ENCODE measurements around the gene AMHR2. TPM values are rescaled to one million over a fixed set of nuclear protein-coding genes. Genes with fewer than 3 reads are reported as not detected.

AMHR2 gene
- total and polyA plus RNA-seq, 9 donors, result 11.2 to 48.6 (median 32.5) TPM

GRCh38 chr12:53454707-53455106 lies 31.1 kb downstream of the AMHR2 start:
- TF ChIP-seq POLR2A (IDR thresholded peaks at IDR 0.05) (no peak), EP300 (IDR thresholded peaks at IDR 0.05) (no peak)
- TF ChIP-seq, protein P1, sequence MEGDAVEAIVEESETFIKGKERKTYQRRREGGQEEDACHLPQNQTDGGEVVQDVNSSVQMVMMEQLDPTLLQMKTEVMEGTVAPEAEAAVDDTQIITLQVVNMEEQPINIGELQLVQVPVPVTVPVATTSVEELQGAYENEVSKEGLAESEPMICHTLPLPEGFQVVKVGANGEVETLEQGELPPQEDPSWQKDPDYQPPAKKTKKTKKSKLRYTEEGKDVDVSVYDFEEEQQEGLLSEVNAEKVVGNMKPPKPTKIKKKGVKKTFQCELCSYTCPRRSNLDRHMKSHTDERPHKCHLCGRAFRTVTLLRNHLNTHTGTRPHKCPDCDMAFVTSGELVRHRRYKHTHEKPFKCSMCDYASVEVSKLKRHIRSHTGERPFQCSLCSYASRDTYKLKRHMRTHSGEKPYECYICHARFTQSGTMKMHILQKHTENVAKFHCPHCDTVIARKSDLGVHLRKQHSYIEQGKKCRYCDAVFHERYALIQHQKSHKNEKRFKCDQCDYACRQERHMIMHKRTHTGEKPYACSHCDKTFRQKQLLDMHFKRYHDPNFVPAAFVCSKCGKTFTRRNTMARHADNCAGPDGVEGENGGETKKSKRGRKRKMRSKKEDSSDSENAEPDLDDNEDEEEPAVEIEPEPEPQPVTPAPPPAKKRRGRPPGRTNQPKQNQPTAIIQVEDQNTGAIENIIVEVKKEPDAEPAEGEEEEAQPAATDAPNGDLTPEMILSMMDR (IDR thresholded peaks at IDR 0.05), result no peak
- H3K4me3 ChIP-seq, result no peak overlapping the region
- DNase-seq, result no peak
- no peaks in the 10 kb centered on the region for H3K36me3 ChIP-seq
- 39 to 47% (median 41%) methylated on average over 3 of the region's 3 CpGs for WGBS, 3 donors
- intact Hi-C loops (cut with DNase I), result loop anchor here in 2 of 4 donors (2.0 to 5.0 kb wide), 2 partner anchors 18 to 33 kb away; no protein-coding TSS in a partner anchor
- H3K4me1 ChIP-seq (ENCODE audit: insufficient read depth), result peaks cover 2% of the 10 kb centered on the region
- H3K9me3 ChIP-seq, result no peaks in the 10 kb centered on the region
- no peak overlapping the region for H3K27ac ChIP-seq
- H3K27me3 ChIP-seq, result no peaks in the 10 kb centered on the region

GRCh38 chr12:53456654-53457366 lies 33.2 kb downstream of the AMHR2 start:
- WGBS, 3 donors, result 51 to 62% (median 52%) methylated on average over 6 of the region's 6 CpGs
- H3K4me1 ChIP-seq (ENCODE audit: insufficient read depth), result peaks cover 2% of the 10 kb centered on the region
- intact Hi-C loops (cut with DNase I), result no loop called here

GRCh38 chr12:53459097-53459496 lies 35.4 kb downstream of the AMHR2 start:
- Histone ChIP-seq H3K4me3 (no peak overlapping the region), H3K27me3 (no peaks in the 10 kb centered on the region), H3K9me3 (no peaks in the 10 kb centered on the region), H3K27ac (no peak overlapping the region), H3K4me1 (ENCODE audit: insufficient read depth) (peaks cover 2% of the 10 kb centered on the region), H3K36me3 (no peaks in the 10 kb centered on the region)
- 61 to 69% (median 68%) methylated on average over 4 of the region's 4 CpGs for WGBS, 3 donors
- TF ChIP-seq POLR2A (IDR thresholded peaks at IDR 0.05) (no peak), EP300 (IDR thresholded peaks at IDR 0.05) (no peak)
- TF ChIP-seq, protein P1 (IDR thresholded peaks at IDR 0.05), result no peak
- no peak for DNase-seq
- intact Hi-C loops (cut with DNase I), result no loop called here

More at GRCh38 chr12:53456654-53457366, 33.2 kb downstream of the AMHR2 start:
- H3K4me3 ChIP-seq, result no peak overlapping the region
- no peaks in the 10 kb centered on the region for H3K36me3 ChIP-seq
- no peaks in the 10 kb centered on the region for H3K9me3 ChIP-seq
- DNase-seq, result no peak
- no peak overlapping the region for H3K27ac ChIP-seq
- TF ChIP-seq EP300 (IDR thresholded peaks at IDR 0.05) (no peak), POLR2A (IDR thresholded peaks at IDR 0.05) (no peak)
- TF ChIP-seq, protein P1 (IDR thresholded peaks at IDR 0.05), result no peak
- no peaks in the 10 kb centered on the region for H3K27me3 ChIP-seq

DNA sequence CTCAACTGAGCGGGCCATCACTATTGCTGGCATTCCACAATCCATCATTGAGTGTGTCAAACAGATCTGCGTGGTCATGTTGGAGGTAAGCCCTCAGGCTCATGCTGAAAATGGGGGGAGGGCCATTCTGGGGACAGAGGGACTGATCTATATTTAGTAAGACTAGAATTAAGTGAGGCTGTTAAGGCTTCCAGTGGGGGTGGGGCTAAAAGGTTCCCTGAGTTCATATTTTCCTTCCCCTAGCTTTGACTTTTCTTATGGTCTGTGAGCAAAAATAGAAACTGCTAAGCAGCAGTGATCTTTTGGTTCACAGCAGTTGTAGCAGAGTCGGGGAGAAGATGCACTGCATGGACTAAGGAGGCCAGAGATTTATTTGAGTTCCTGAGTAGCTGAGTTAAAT lies 37.4 kb downstream of the AMHR2 start:
- Histone ChIP-seq H3K27ac (no peak overlapping the region), H3K36me3 (no peaks in the 10 kb centered on the region), H3K4me3 (no peak overlapping the region), H3K4me1 (ENCODE audit: insufficient read depth) (no peaks in the 10 kb centered on the region), H3K27me3 (no peaks in the 10 kb centered on the region), H3K9me3 (no peaks in the 10 kb centered on the region)
- TF ChIP-seq EP300 (IDR thresholded peaks at IDR 0.05) (no peak), POLR2A (IDR thresholded peaks at IDR 0.05) (no peak)
- TF ChIP-seq, protein P1 (IDR thresholded peaks at IDR 0.05), result no peak
- intact Hi-C loops (cut with DNase I), result loop anchor here in 1 of 4 donors (5.0 kb wide), 1 partner anchor 46 kb away; the partner anchor contains the start of gene NPFF
- WGBS, 3 donors, result 60 to 75% (median 63%) methylated on average over 3 of the region's 3 CpGs
- no peak for DNase-seq
